H9 (cell line): ENCODE data around the gene SMTN. TPM values are rescaled to one million over a fixed set of nuclear protein-coding genes. Genes with fewer than 3 reads are reported as not detected.

Experiments
- DNase-seq: peaks from one replicate; pipeline ENCODE4 v3.0.0-alpha.2; 2017
- H2AFZ ChIP-seq: one replicate; pipeline ENCODE4 v1.6.1; 2013; ENCODE audit warnings: mild to moderate bottlenecking, low read length, control low read depth, moderate library complexity
- H2AK5ac ChIP-seq: 2 replicates; pipeline ENCODE4 v1.6.1; 2013; ENCODE audit warnings: low read length, control low read depth, mixed read lengths; ENCODE audit not compliant: insufficient read length
- H2BK120ac ChIP-seq: one replicate; pipeline ENCODE4 v1.6.1; 2013; ENCODE audit warnings: low read depth, mild to moderate bottlenecking, low read length, control low read depth, inconsistent platforms; ENCODE audit not compliant: poor library complexity, severe bottlenecking
- H2BK12ac ChIP-seq: 2 replicates; pipeline ENCODE4 v1.6.1; 2013; ENCODE audit warnings: low read length, control low read depth, mixed read lengths, low read depth; ENCODE audit not compliant: insufficient read length
- H2BK15ac ChIP-seq: 2 replicates; pipeline ENCODE4 v1.6.1; 2013; ENCODE audit warnings: low read depth, low read length, control low read depth
- H2BK20ac ChIP-seq: one replicate; pipeline ENCODE4 v1.6.1; 2013; ENCODE audit warnings: low read depth, mild to moderate bottlenecking, low read length, control low read depth, inconsistent platforms; ENCODE audit not compliant: poor library complexity, severe bottlenecking
- H2BK5ac ChIP-seq: 2 replicates; pipeline ENCODE4 v1.6.1; 2013; ENCODE audit warnings: low read length, control low read depth, mixed read lengths; ENCODE audit not compliant: insufficient read length
- H3K14ac ChIP-seq: 2 replicates; pipeline ENCODE4 v1.6.1; 2013; ENCODE audit warnings: low read length, control low read depth; ENCODE audit not compliant: insufficient read depth
- H3K18ac ChIP-seq: 2 replicates; pipeline ENCODE4 v1.6.1; 2013; ENCODE audit warnings: low read depth, mild to moderate bottlenecking, mixed read lengths, low read length, control low read depth; ENCODE audit not compliant: insufficient read length
- H3K23ac ChIP-seq: 2 replicates; pipeline ENCODE4 v1.6.1; 2013; ENCODE audit warnings: low read length, control low read depth, mixed read lengths, low read depth; ENCODE audit not compliant: insufficient read length
- H3K23me2 ChIP-seq: 2 replicates; pipeline ENCODE4 v1.6.1; 2013; ENCODE audit warnings: low read depth, mild to moderate bottlenecking, mixed read lengths, low read length, control low read depth; ENCODE audit not compliant: insufficient read length, poor library complexity, severe bottlenecking
- H3K27ac ChIP-seq: 2 replicates; pipeline ENCODE4 v1.5.1; 2013; ENCODE audit warnings: low read length, control low read depth, mixed read lengths, low read depth; ENCODE audit not compliant: insufficient read length
- H3K27me3 ChIP-seq: 2 replicates; pipeline ENCODE4 v1.6.1; 2013; ENCODE audit warnings: low read length, control low read depth, inconsistent platforms; ENCODE audit not compliant: insufficient read depth
- H3K4ac ChIP-seq: 2 replicates; pipeline ENCODE4 v1.6.1; 2013; ENCODE audit warnings: low read depth, mild to moderate bottlenecking, control low read depth, inconsistent platforms, low read length, moderate library complexity
- H3K4me1 ChIP-seq: 2 replicates; pipeline ENCODE4 v1.6.1; 2013; ENCODE audit warnings: low read length, control low read depth, inconsistent platforms; ENCODE audit not compliant: insufficient read depth
- H3K4me2 ChIP-seq: 2 replicates; pipeline ENCODE4 v1.6.1; 2013; ENCODE audit warnings: low read length, control low read depth, mixed read lengths; ENCODE audit not compliant: insufficient read length, insufficient read depth
- H3K56ac ChIP-seq: 2 replicates; pipeline ENCODE4 v1.6.1; 2013; ENCODE audit warnings: low read depth, mild to moderate bottlenecking, mixed read lengths, low read length, control low read depth; ENCODE audit not compliant: insufficient read length
- H3K79me1 ChIP-seq: 2 replicates; pipeline ENCODE4 v1.6.1; 2013; ENCODE audit warnings: low read depth, mild to moderate bottlenecking, moderate library complexity, low read length, control low read depth, inconsistent platforms; ENCODE audit not compliant: insufficient read depth, poor library complexity, severe bottlenecking
- H3K79me2 ChIP-seq: 2 replicates; pipeline ENCODE4 v1.6.1; 2013; ENCODE audit warnings: low read length, control low read depth, inconsistent platforms; ENCODE audit not compliant: insufficient read depth
- H3K9ac ChIP-seq: 2 replicates; pipeline ENCODE4 v1.6.1; 2013; ENCODE audit warnings: low read length, control low read depth, mixed read lengths; ENCODE audit not compliant: insufficient read length; ENCODE audit errors: extremely low read depth
- H3K9me3 ChIP-seq: one replicate; pipeline ENCODE4 v1.6.1; 2013; ENCODE audit warnings: low read depth, low read length, inconsistent platforms; ENCODE audit not compliant: control insufficient read depth
- H3T11ph ChIP-seq: one replicate; pipeline ENCODE4 v1.6.1; 2013; ENCODE audit warnings: mild to moderate bottlenecking, low read length, control low read depth, inconsistent platforms
- H4K20me1 ChIP-seq: one replicate; pipeline ENCODE4 v1.6.1; 2013; ENCODE audit not compliant: control insufficient read depth, insufficient read length, insufficient read depth
- H4K5ac ChIP-seq: 2 replicates; pipeline ENCODE4 v1.6.1; 2013; ENCODE audit warnings: low read depth, mild to moderate bottlenecking, mixed read lengths, low read length, control low read depth; ENCODE audit not compliant: insufficient read length
- H4K8ac ChIP-seq: replicated peaks from 2 replicates; pipeline ENCODE4 v1.6.1; 2013; ENCODE audit warnings: low read length, control low read depth, mixed read lengths, low read depth; ENCODE audit not compliant: insufficient read length
- H4K91ac ChIP-seq: 2 replicates; pipeline ENCODE4 v1.6.1; 2013; ENCODE audit warnings: low read depth, mild to moderate bottlenecking, moderate library complexity, mixed read lengths, low read length, control low read depth; ENCODE audit not compliant: insufficient read length
- H3K27ac Mint-ChIP-seq, 3 experiments: 2 replicates in 2 of 3; 3 replicates in 1 of 3; pipeline ENCODE4 v1.8.0; 2020 to 2021; ENCODE audit warnings: mixed read lengths in 3 of 3, mild to moderate bottlenecking in 1 of 3, moderate library complexity in 1 of 3
- H3K27me3 Mint-ChIP-seq: 2 replicates; pipeline ENCODE4 v1.8.0; 2021; ENCODE audit warnings: low read depth, mild to moderate bottlenecking, moderate library complexity, mixed read lengths
- H3K36me3 Mint-ChIP-seq, 3 experiments: 2 replicates in 2 of 3; 3 replicates in 1 of 3; pipeline ENCODE4 v1.8.0; 2020 to 2021; ENCODE audit warnings: low read depth in 3 of 3, mixed read lengths in 3 of 3; ENCODE audit not compliant: insufficient read depth in 1 of 3
- H3K4me1 Mint-ChIP-seq, 2 experiments: 2 replicates each; pipeline ENCODE4 v1.8.0; 2020; ENCODE audit warnings: mixed read lengths in 2 of 2
- H3K4me3 Mint-ChIP-seq, 2 experiments: 2 replicates in 1 of 2; 3 replicates in 1 of 2; pipeline ENCODE4 v1.8.0; 2020 to 2021; ENCODE audit warnings: mild to moderate bottlenecking in 2 of 2, mixed read lengths in 2 of 2, moderate library complexity in 1 of 2
- H3K9me3 Mint-ChIP-seq, 2 experiments: 2 replicates in 1 of 2; 3 replicates in 1 of 2; pipeline ENCODE4 v1.8.0; 2020; ENCODE audit warnings: mild to moderate bottlenecking in 2 of 2, mixed read lengths in 2 of 2, moderate library complexity in 1 of 2
- WGBS: extraction: QIAGEN DNeasy Blood & Tissue Kit; methylation state at CpG from one replicate; pipeline ENCODE4 v1.1.7; 2013; ENCODE audit warnings: missing lambda C conversion rate, low lambda C conversion rate, mixed read lengths; ENCODE audit not compliant: insufficient read length; ENCODE audit errors: extremely low coverage; 5-methylcytosine and 5-hydroxymethylcytosine counted together
- total RNA-seq: library from RNA; stranded (reverse); gene quantifications from 2 replicates; pipeline ENCODE4 v1.2.1, GENCODE V29; 2021
- TF ChIP-seq, protein P1 (sequence below): fragments of 200-600 bp; sonication (generic); conservative IDR thresholded peaks from 3 replicates; pipeline ENCODE4 v1.8.0; 2021; ENCODE audit warnings: antibody characterized with exemption, mild to moderate bottlenecking

SMTN gene
- total RNA-seq, 1 experiment from 2014 or later = 23.4 TPM

DNA sequence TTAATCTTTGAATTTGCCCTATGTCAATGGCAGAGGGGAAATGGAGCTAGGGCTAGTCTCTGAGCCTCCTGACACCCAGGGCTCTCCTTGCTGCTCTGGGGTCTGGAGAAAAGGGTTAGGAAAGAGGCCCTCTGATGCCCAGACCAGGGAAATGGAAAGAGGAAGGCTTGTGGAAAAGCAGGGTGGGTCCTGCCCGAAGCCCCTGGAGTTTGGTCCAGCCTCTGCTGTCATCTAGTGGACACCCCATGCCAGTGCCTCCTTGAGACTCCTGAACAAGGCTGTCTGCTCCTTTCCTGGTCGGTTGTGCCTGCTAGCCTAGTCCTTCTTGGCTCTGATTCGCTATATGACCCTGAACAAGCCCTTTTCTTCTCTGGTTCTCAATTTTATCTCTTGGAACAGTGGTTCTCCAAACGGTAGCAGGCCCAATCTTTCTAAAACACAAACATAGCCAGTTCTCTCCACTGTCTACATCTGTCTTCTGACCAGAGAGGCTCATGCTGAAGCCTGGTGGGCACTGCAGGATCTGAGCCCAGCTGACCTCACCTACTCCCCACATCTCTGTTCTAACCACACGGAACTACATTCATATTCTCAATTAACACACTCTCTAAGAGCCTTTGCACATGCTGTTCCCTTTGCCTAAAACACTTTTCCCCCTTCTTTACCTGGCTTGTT, 68.0 kb downstream of the SMTN start:
- H3K4me2 ChIP-seq = no peak overlapping the region
- no peaks in the 10 kb centered on the region for H3K27me3 ChIP-seq
- no peak overlapping the region for H3T11ph ChIP-seq
- H2BK15ac ChIP-seq = no peak overlapping the region
- H2AK5ac ChIP-seq = no peak overlapping the region
- H3K79me2 ChIP-seq = no peaks in the 10 kb centered on the region
- TF ChIP-seq, protein P1, sequence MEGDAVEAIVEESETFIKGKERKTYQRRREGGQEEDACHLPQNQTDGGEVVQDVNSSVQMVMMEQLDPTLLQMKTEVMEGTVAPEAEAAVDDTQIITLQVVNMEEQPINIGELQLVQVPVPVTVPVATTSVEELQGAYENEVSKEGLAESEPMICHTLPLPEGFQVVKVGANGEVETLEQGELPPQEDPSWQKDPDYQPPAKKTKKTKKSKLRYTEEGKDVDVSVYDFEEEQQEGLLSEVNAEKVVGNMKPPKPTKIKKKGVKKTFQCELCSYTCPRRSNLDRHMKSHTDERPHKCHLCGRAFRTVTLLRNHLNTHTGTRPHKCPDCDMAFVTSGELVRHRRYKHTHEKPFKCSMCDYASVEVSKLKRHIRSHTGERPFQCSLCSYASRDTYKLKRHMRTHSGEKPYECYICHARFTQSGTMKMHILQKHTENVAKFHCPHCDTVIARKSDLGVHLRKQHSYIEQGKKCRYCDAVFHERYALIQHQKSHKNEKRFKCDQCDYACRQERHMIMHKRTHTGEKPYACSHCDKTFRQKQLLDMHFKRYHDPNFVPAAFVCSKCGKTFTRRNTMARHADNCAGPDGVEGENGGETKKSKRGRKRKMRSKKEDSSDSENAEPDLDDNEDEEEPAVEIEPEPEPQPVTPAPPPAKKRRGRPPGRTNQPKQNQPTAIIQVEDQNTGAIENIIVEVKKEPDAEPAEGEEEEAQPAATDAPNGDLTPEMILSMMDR = peak; percentile 95
- no peak overlapping the region for H3K9ac ChIP-seq
- no peak overlapping the region for H2BK120ac ChIP-seq
- H3K18ac ChIP-seq = no peak overlapping the region
- H4K20me1 ChIP-seq = no peaks in the 10 kb centered on the region
- peak overlapping the region in 1 of 3 experiments; percentile 45; a peak in 1 of 7 replicates for H3K27ac Mint-ChIP-seq
- peak; percentile 91 for DNase-seq
- no peak overlapping the region for H3K56ac ChIP-seq
- no peak overlapping the region for H3K27ac ChIP-seq
- H4K5ac ChIP-seq = no peak overlapping the region
- H3K9me3 Mint-ChIP-seq = peaks cover 27 to 29% of the 10 kb centered on the region in 2 experiments
- H4K8ac ChIP-seq = no peak overlapping the region
- H2BK12ac ChIP-seq = no peak overlapping the region
- no peaks in the 10 kb centered on the region for H3K79me1 ChIP-seq
- H3K9me3 ChIP-seq = peaks cover 5% of the 10 kb centered on the region
- no peak overlapping the region; a peak in 1 of 5 replicates for H3K4me3 Mint-ChIP-seq
- H2BK5ac ChIP-seq = no peak overlapping the region
- H2AFZ ChIP-seq = no peak overlapping the region
- H2BK20ac ChIP-seq = no peak overlapping the region
- no peaks in the 10 kb centered on the region for H3K23me2 ChIP-seq
- no peak overlapping the region for H3K14ac ChIP-seq
- H3K23ac ChIP-seq = no peak overlapping the region
- peaks cover 0 to 13% (median 5%) of the 10 kb centered on the region in 3 experiments; a peak in 3 of 7 replicates for H3K36me3 Mint-ChIP-seq
- H3K4ac ChIP-seq = no peak overlapping the region
- no peak overlapping the region for H4K91ac ChIP-seq
- peaks cover 35% of the 10 kb centered on the region for H3K27me3 Mint-ChIP-seq
- peaks cover 0 to 4% of the 10 kb centered on the region in 2 experiments; a peak in 2 of 4 replicates for H3K4me1 Mint-ChIP-seq
- H3K4me1 ChIP-seq = no peaks in the 10 kb centered on the region
- WGBS = no CpG with 5 or more reads among the region's 5 CpGs
